Measurements from ENCODE around the gene QPRT. TPM values are rescaled to one million over a fixed set of nuclear protein-coding genes. Genes with fewer than 3 reads are reported as not detected.

The QPRT gene
- total RNA-seq, 1 experiment from 2014 or later = 27.9 TPM

GRCh38 chr16:29680180-29680598 is 1.2 kb downstream of the QPRT start:
- Histone ChIP-seq H3K27me3 (ENCODE audit: control insufficient read depth, insufficient read depth, low read length) (no peaks in the 10 kb centered on the region), H3K9me3 (ENCODE audit: control insufficient read depth, insufficient read depth, low read depth, low read length) (no peaks in the 10 kb centered on the region), H3K4me1 (ENCODE audit: control insufficient read depth, insufficient read depth, low read length) (peaks cover 7% of the 10 kb centered on the region), H3K4me3 (ENCODE audit: low read depth in 2 of 2, low read length in 2 of 2) (no peak overlapping the region), H3K36me3 (ENCODE audit: control insufficient read depth, insufficient read depth, low read length) (no peaks in the 10 kb centered on the region), H3K27ac (ENCODE audit: low read length) (no peak overlapping the region)
- BruUV-seq (replicated peaks) = TSS peak; percentile 82
- in situ Hi-C loops (cut with HindIII; ENCODE audit: low pct_unique_long_range_greater_than_20kb, low sequenced_read_pairs) = no loop called here
- ATAC-seq (no peak), DNase-seq (ENCODE audit: low read depth, low spot score) (no peak)
- intact Hi-C loops (cut with micrococcal nuclease; ENCODE audit: unreplicated experiment) = no loop called here
- TF ChIP-seq REST (IDR thresholded peaks at IDR 0.05; ENCODE audit: insufficient read depth in 1 of 2, low read depth in 2 of 2, low read length in 1 of 2) (no peak), TCF7L2 (IDR thresholded peaks at IDR 0.05; ENCODE audit: low read depth, low read length) (no peak), SIN3A (IDR thresholded peaks at IDR 0.05; ENCODE audit: borderline replicate concordance, insufficient read depth, low read depth, low read length) (no peak), POLR2AphosphoS5 (IDR thresholded peaks at IDR 0.05; ENCODE audit: low read depth, low read length) (no peak), CTCF (IDR thresholded peaks at IDR 0.05) (no peak)
- ChIA-PET CTCF (interaction anchor here (0.8 kb wide), 1 partner anchor 13 kb away, joined by 6 read pairs; no protein-coding TSS in a partner anchor), POLR2A (no interaction called here)

GRCh38 chr16:29683543-29684090 is 4.6 kb downstream of the QPRT start:
- Histone ChIP-seq H3K27me3 (ENCODE audit: control insufficient read depth, insufficient read depth, low read length) (no peaks in the 10 kb centered on the region), H3K36me3 (ENCODE audit: control insufficient read depth, insufficient read depth, low read length) (no peaks in the 10 kb centered on the region), H3K27ac (ENCODE audit: low read length) (no peak overlapping the region), H3K4me1 (ENCODE audit: control insufficient read depth, insufficient read depth, low read length) (peaks cover 7% of the 10 kb centered on the region), H3K9me3 (ENCODE audit: control insufficient read depth, insufficient read depth, low read depth, low read length) (no peaks in the 10 kb centered on the region), H3K4me3 (ENCODE audit: low read depth in 2 of 2, low read length in 2 of 2) (no peak overlapping the region)
- intact Hi-C loops (cut with micrococcal nuclease; ENCODE audit: unreplicated experiment) (no loop called here), in situ Hi-C loops (cut with HindIII; ENCODE audit: low pct_unique_long_range_greater_than_20kb, low sequenced_read_pairs) (no loop called here)
- no peak for TF ChIP-seq POLR2AphosphoS5 (IDR thresholded peaks at IDR 0.05; ENCODE audit: low read depth, low read length)
- no peak for TF ChIP-seq SIN3A (IDR thresholded peaks at IDR 0.05; ENCODE audit: borderline replicate concordance, insufficient read depth, low read depth, low read length)
- TF ChIP-seq REST (IDR thresholded peaks at IDR 0.05; ENCODE audit: insufficient read depth in 1 of 2, low read depth in 2 of 2, low read length in 1 of 2) = no peak
- TF ChIP-seq CTCF (IDR thresholded peaks at IDR 0.05) = no peak
- no peak for TF ChIP-seq TCF7L2 (IDR thresholded peaks at IDR 0.05; ENCODE audit: low read depth, low read length)
- ChIA-PET CTCF (interaction anchor here (0.7 kb wide), 1 partner anchor 16 kb away, joined by 3 read pairs; no protein-coding TSS in a partner anchor), POLR2A (no interaction called here)
- no peak for DNase-seq (ENCODE audit: low read depth, low spot score)
- ATAC-seq = no peak
- BruUV-seq (replicated peaks) = no TSS peak
